Astrocyte (in vitro differentiated cells and primary cell): Measurements from ENCODE around the gene RPL10. TPM values are rescaled to one million over a fixed set of nuclear protein-coding genes. Genes with fewer than 3 reads are reported as not detected.

ENCODE experiments used
- DNase-seq: peaks from one replicate; pipeline ENCODE4 v3.0.0-alpha.2; 2010; ENCODE audit warnings: low read depth
- FAIRE-seq: peaks from 2 replicates; lab custom pipeline; 2011; peaks lifted over from hg19 to GRCh38; lab: Jason Lieb, UNC
- H2AFZ ChIP-seq: 2 replicates; pipeline ENCODE4 v1.6.0; 2012; ENCODE audit warnings: low read depth, low read length, inconsistent platforms
- H3K27ac ChIP-seq: 2 replicates; pipeline ENCODE4 v1.5.1; 2011; ENCODE audit warnings: low read depth, low read length, inconsistent platforms
- H3K27me3 ChIP-seq: 2 replicates; pipeline ENCODE4 v1.6.0; 2011; ENCODE audit warnings: low read length, inconsistent platforms; ENCODE audit not compliant: insufficient read depth
- H3K36me3 ChIP-seq: 2 replicates; pipeline ENCODE4 v1.5.1; 2011; ENCODE audit warnings: low read length, inconsistent platforms; ENCODE audit not compliant: insufficient read depth
- H3K4me1 ChIP-seq: 2 replicates; pipeline ENCODE4 v1.5.1; 2011; ENCODE audit warnings: low read length, inconsistent platforms; ENCODE audit not compliant: insufficient read depth
- H3K4me2 ChIP-seq: 2 replicates; pipeline ENCODE4 v1.6.0; 2012; ENCODE audit warnings: low read length, inconsistent platforms
- H3K4me3 ChIP-seq: 2 replicates; pipeline ENCODE4 v1.5.1; 2011; ENCODE audit warnings: low read depth, mild to moderate bottlenecking, low read length, inconsistent platforms; ENCODE audit not compliant: insufficient read depth
- H3K79me2 ChIP-seq: 2 replicates; pipeline ENCODE4 v1.6.0; 2012; ENCODE audit warnings: mild to moderate bottlenecking, low read length, inconsistent platforms; ENCODE audit not compliant: insufficient read depth
- H3K9ac ChIP-seq: 2 replicates; pipeline ENCODE4 v1.6.0; 2012; ENCODE audit warnings: mild to moderate bottlenecking, low read length, inconsistent platforms
- H3K9me3 ChIP-seq: 2 replicates; pipeline ENCODE4 v1.5.1; 2012; ENCODE audit warnings: low read depth, mild to moderate bottlenecking, low read length, inconsistent platforms; ENCODE audit not compliant: insufficient read depth
- H4K20me1 ChIP-seq: 2 replicates; pipeline ENCODE4 v1.6.0; 2012; ENCODE audit warnings: low read length, inconsistent platforms; ENCODE audit not compliant: insufficient read depth
- H3K27ac Mint-ChIP-seq: one replicate; pipeline ENCODE4 v1.8.0; 2021; ENCODE audit warnings: mild to moderate bottlenecking, mixed read lengths; ENCODE audit not compliant: unreplicated experiment
- H3K27me3 Mint-ChIP-seq: one replicate; pipeline ENCODE4 v1.8.0; 2021; ENCODE audit warnings: low read depth, mixed read lengths; ENCODE audit not compliant: unreplicated experiment
- H3K36me3 Mint-ChIP-seq: one replicate; pipeline ENCODE4 v1.8.0; 2021; ENCODE audit warnings: low read depth, mixed read lengths; ENCODE audit not compliant: unreplicated experiment
- H3K4me1 Mint-ChIP-seq: one replicate; pipeline ENCODE4 v1.8.0; 2021; ENCODE audit warnings: low read depth, mixed read lengths; ENCODE audit not compliant: unreplicated experiment
- H3K4me3 Mint-ChIP-seq: one replicate; pipeline ENCODE4 v1.8.0; 2021; ENCODE audit warnings: mild to moderate bottlenecking, moderate library complexity, mixed read lengths; ENCODE audit not compliant: unreplicated experiment
- H3K9me3 Mint-ChIP-seq: one replicate; pipeline ENCODE4 v1.8.0; 2021; ENCODE audit warnings: mild to moderate bottlenecking, mixed read lengths; ENCODE audit not compliant: unreplicated experiment
- CTCF ChIP-seq: IDR thresholded peaks from 2 replicates; pipeline ENCODE4 v1.5.1; 2011; ENCODE audit warnings: low read depth, mild to moderate bottlenecking, inconsistent platforms, low read length, moderate library complexity; ENCODE audit not compliant: insufficient read depth
- EZH2 ChIP-seq: IDR thresholded peaks from 2 replicates; pipeline ENCODE4 v1.6.1; 2012; ENCODE audit warnings: mild to moderate bottlenecking, low read length, inconsistent platforms; ENCODE audit not compliant: insufficient read depth
- total RNA-seq: library from RNA; stranded (reverse); gene quantifications from 2 replicates; pipeline ENCODE4 v1.2.1, GENCODE V29; 2021

The RPL10 gene
- total RNA-seq, 1 donor from 2014 or later = 1,967 TPM

- Histone ChIP-seq H3K4me3 (no peak overlapping the region), H2AFZ (no peak overlapping the region), H3K79me2 (peaks cover 29% of the 10 kb centered on the region), H3K27ac (no peak overlapping the region), H3K4me1 (no peaks in the 10 kb centered on the region), H3K9ac (no peak overlapping the region), H4K20me1 (peaks cover 21% of the 10 kb centered on the region), H3K27me3 (no peaks in the 10 kb centered on the region), H3K36me3 (no peaks in the 10 kb centered on the region), H3K4me2 (no peak overlapping the region), H3K9me3 (no peaks in the 10 kb centered on the region)
- Mint-ChIP-seq H3K36me3 (no peaks in the 10 kb centered on the region), H3K27me3 (no peaks in the 10 kb centered on the region), H3K4me1 (peaks cover 16% of the 10 kb centered on the region), H3K27ac (no peak overlapping the region), H3K4me3 (peak overlapping the region; percentile 62), H3K9me3 (no peaks in the 10 kb centered on the region)
- DNase-seq (no peak), FAIRE-seq (no peak)
- no peak for TF ChIP-seq EZH2
- no peak for TF ChIP-seq CTCF
Observed at GRCh38 chrX:154426916-154427770, 29.0 kb downstream of the RPL10 start.

- H3K9ac ChIP-seq = peak within 1 kb of the TSS; percentile 67
- H3K9me3 ChIP-seq = no peaks in the 10 kb centered on the region
- Mint-ChIP-seq H3K4me1 (peaks cover 16% of the 10 kb centered on the region), H3K36me3 (no peaks in the 10 kb centered on the region), H3K4me3 (peak within 1 kb of the TSS; percentile 82), H3K27me3 (no peaks in the 10 kb centered on the region), H3K9me3 (no peaks in the 10 kb centered on the region), H3K27ac (peak within 1 kb of the TSS; percentile 47)
- TF ChIP-seq EZH2 = no peak
- no peak for TF ChIP-seq CTCF
- FAIRE-seq = no peak
- peak within 1 kb of the TSS; percentile 56 for H2AFZ ChIP-seq
- peak within 1 kb of the TSS; percentile 19 for H3K27ac ChIP-seq
- peaks cover 29% of the 10 kb centered on the region for H3K79me2 ChIP-seq
- no peaks in the 10 kb centered on the region for H3K27me3 ChIP-seq
- peak within 1 kb of the TSS; percentile 86 for H3K4me2 ChIP-seq
- no peaks in the 10 kb centered on the region for H3K4me1 ChIP-seq
- DNase-seq = peak; percentile 92
- H3K4me3 ChIP-seq = peak within 1 kb of the TSS; percentile 66
- no peaks in the 10 kb centered on the region for H3K36me3 ChIP-seq
- peaks cover 21% of the 10 kb centered on the region for H4K20me1 ChIP-seq
Observed at GRCh38 chrX:154428176-154429171, 30.3 kb downstream of the RPL10 start, which contains the start of gene ATP6AP1. Gene ATP6AP1, plus strand, starts transcription at chrX:154428677. Its CDS starts 16 bp downstream, at chrX:154428693.
